Hepatocyte (in vitro differentiated cells): ENCODE results near the gene PRDM16. TPM values are rescaled to one million over a fixed set of nuclear protein-coding genes. Genes with fewer than 3 reads are reported as not detected.

Experiments used
- DNase-seq: peaks from one replicate; pipeline ENCODE4 v3.0.0-alpha.2; 2016; ENCODE audit warnings: low spot score
- H2AFZ ChIP-seq: fragments of 200-600 bp; sonication (generic); 2 replicates; pipeline ENCODE4 v1.6.0; 2016; ENCODE audit warnings: antibody characterized with exemption, mild to moderate bottlenecking
- H3K27ac ChIP-seq: fragments of 200-600 bp; sonication (generic); 2 replicates; pipeline ENCODE4 v1.5.1; 2016; ENCODE audit warnings: mild to moderate bottlenecking
- H3K27me3 ChIP-seq: fragments of 200-600 bp; sonication (generic); 2 replicates; pipeline ENCODE4 v1.6.1; 2016
- H3K36me3 ChIP-seq: fragments of 200-600 bp; sonication (generic); replicated peaks from 2 replicates; pipeline ENCODE4 v1.5.1; 2016; ENCODE audit warnings: low read depth; ENCODE audit not compliant: insufficient read depth
- H3K4me1 ChIP-seq: fragments of 200-600 bp; sonication (generic); 2 replicates; pipeline ENCODE4 v1.5.1; 2016; ENCODE audit warnings: mild to moderate bottlenecking, moderate library complexity; ENCODE audit not compliant: insufficient read depth
- H3K4me2 ChIP-seq: fragments of 200-600 bp; sonication (generic); 2 replicates; pipeline ENCODE4 v1.6.0; 2016
- H3K4me3 ChIP-seq: fragments of 200-600 bp; sonication (generic); 2 replicates; pipeline ENCODE4 v1.5.1; 2016; ENCODE audit warnings: mild to moderate bottlenecking
- H3K79me2 ChIP-seq: fragments of 200-600 bp; sonication (generic); 2 replicates; pipeline ENCODE4 v1.6.0; 2017; ENCODE audit warnings: mild to moderate bottlenecking
- H3K9me2 ChIP-seq: fragments of 200-600 bp; sonication (generic); replicated peaks from 2 replicates; pipeline ENCODE4 v1.6.0; 2017; ENCODE audit warnings: mild to moderate bottlenecking; ENCODE audit not compliant: insufficient read depth
- H3K9me3 ChIP-seq: fragments of 200-600 bp; sonication (generic); 2 replicates; pipeline ENCODE4 v1.5.1; 2016; ENCODE audit warnings: low read depth, mild to moderate bottlenecking
- H4K20me1 ChIP-seq: fragments of 200-600 bp; sonication (generic); 2 replicates; pipeline ENCODE4 v1.6.0; 2016; ENCODE audit warnings: mild to moderate bottlenecking; ENCODE audit not compliant: insufficient read depth, poor library complexity, severe bottlenecking
- EZH2 ChIP-seq: fragments of 200-600 bp; sonication (generic); IDR thresholded peaks from 2 replicates; pipeline ENCODE4 v1.6.1; 2016; ENCODE audit warnings: antibody characterized with exemption, mild to moderate bottlenecking, borderline replicate concordance
- EZH2phosphoT487 ChIP-seq: fragments of 200-600 bp; sonication (generic); IDR thresholded peaks from one replicate; pipeline ENCODE4 v1.6.1; 2018; ENCODE audit warnings: antibody characterized with exemption, mild to moderate bottlenecking, low read depth, moderate library complexity; ENCODE audit not compliant: unreplicated experiment, severe bottlenecking
- WGBS: methylation state at CpG from one replicate; pipeline ENCODE4 v1.1.6; 2016; ENCODE audit warnings: low lambda C conversion rate; ENCODE audit errors: missing lambda C conversion rate; 5-methylcytosine and 5-hydroxymethylcytosine counted together
- polyA plus RNA-seq: library from polyadenylated mRNA; unstranded; fragments of >200 nt; fragmentation: Nextera tagmentation; extraction: Ambion mirVana; gene quantifications from 2 replicates; pipeline ENCODE4 v1.2.1, GENCODE V29; 2016
- total RNA-seq: library from RNA; depleted of rRNA; stranded (reverse); fragments of >200 nt; gene quantifications from 2 replicates; pipeline ENCODE4 v1.2.3, GENCODE V29; 2014
- TF ChIP-seq, protein P1 (sequence below): fragments of 200-600 bp; sonication (generic); IDR thresholded peaks from 2 replicates; pipeline ENCODE4 v1.5.1; 2016; ENCODE audit warnings: antibody characterized with exemption, mild to moderate bottlenecking; ENCODE audit not compliant: poor library complexity

PRDM16 gene
- total and polyA plus RNA-seq, 2 experiments from 2014 or later: 8.1 to 9.9 TPM

DNA sequence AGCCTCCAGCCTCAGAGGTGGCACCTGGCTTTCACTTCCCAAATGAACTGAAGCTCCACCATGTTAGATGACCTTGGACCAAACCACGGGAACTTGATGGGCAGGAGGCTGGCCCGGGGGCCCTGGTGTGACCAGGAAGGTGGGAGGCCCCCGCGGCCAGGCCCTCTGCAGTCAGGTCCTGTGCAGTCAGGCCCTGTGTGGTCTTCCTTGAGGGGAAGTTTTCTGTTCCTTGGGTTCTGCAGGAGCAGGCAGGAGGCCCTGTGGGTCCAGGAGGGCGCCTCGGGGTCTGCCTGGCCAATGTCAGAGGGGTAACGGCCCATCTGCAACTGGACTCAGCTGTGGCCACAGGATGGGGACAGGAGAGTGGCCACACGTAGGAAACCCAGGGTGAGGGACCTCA, 13.0 kb downstream of the PRDM16 start:
- peaks cover 2% of the 10 kb centered on the region for H3K27me3 ChIP-seq
- peaks cover 3% of the 10 kb centered on the region for H3K79me2 ChIP-seq
- no peak overlapping the region for H3K4me2 ChIP-seq
- no peaks in the 10 kb centered on the region for H4K20me1 ChIP-seq
- no peak overlapping the region for H3K27ac ChIP-seq
- H3K4me3 ChIP-seq: no peak overlapping the region
- H3K4me1 ChIP-seq: no peaks in the 10 kb centered on the region
- no peaks in the 10 kb centered on the region for H3K9me2 ChIP-seq
- H3K36me3 ChIP-seq: no peaks in the 10 kb centered on the region
- H2AFZ ChIP-seq: no peak overlapping the region
- WGBS: 96% methylated on average over 8 of the region's 8 CpGs
- no peaks in the 10 kb centered on the region for H3K9me3 ChIP-seq
- TF ChIP-seq, protein P1, sequence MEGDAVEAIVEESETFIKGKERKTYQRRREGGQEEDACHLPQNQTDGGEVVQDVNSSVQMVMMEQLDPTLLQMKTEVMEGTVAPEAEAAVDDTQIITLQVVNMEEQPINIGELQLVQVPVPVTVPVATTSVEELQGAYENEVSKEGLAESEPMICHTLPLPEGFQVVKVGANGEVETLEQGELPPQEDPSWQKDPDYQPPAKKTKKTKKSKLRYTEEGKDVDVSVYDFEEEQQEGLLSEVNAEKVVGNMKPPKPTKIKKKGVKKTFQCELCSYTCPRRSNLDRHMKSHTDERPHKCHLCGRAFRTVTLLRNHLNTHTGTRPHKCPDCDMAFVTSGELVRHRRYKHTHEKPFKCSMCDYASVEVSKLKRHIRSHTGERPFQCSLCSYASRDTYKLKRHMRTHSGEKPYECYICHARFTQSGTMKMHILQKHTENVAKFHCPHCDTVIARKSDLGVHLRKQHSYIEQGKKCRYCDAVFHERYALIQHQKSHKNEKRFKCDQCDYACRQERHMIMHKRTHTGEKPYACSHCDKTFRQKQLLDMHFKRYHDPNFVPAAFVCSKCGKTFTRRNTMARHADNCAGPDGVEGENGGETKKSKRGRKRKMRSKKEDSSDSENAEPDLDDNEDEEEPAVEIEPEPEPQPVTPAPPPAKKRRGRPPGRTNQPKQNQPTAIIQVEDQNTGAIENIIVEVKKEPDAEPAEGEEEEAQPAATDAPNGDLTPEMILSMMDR: no peak
- no peak for TF ChIP-seq EZH2phosphoT487
- no peak for TF ChIP-seq EZH2
- DNase-seq: no peak

DNA sequence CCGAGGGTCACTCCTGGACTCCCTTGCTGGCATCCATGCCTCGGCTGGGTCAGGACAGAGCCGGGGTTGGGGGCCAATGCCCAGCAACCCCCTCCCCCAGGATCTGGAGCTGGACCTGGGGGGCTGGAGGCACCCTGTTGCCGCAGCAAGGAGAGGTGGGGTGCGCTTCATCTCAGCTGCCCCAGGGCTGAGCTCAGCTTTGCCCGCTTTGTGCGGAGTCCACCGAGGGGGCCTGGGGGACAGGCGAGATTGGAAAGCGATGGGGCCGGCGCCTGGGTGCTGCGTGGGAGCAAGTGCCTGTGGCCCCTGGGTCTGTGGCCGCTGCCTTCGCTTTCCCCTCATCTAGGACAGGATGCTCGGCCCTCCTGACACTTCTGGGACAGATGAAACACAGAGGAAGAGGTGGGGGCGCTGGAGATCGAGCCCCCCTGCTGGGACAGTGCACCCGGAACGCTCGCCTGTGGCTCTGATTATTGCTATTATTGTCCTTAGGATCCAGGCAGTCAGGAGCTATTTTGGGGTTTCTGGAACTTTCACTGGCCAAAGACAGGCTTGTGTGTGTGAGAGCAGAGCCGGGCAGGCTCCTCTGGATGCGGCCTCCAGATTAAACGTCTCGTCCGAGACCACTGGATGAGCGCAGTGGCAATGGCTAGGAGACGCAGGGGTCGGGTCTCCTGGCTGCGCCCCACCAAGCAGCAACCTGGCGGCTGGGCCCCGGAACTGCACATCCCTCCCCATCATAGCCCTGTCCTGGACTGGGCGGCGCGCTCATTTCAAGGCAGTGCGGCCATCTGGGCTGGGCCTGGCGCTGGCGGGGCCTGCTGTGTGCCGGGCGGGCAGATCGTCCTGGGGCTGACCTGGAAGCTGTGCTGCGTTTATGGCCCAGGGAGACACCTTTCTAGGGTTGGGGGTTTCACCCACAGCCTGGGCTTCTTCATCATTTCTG, 13.8 kb downstream of the PRDM16 start:
- H3K4me2 ChIP-seq: no peak overlapping the region
- H3K79me2 ChIP-seq: peaks cover 3% of the 10 kb centered on the region
- DNase-seq: no peak
- H3K4me3 ChIP-seq: no peak overlapping the region
- no peak overlapping the region for H3K27ac ChIP-seq
- no peaks in the 10 kb centered on the region for H3K9me3 ChIP-seq
- H4K20me1 ChIP-seq: no peaks in the 10 kb centered on the region
- H3K9me2 ChIP-seq: no peaks in the 10 kb centered on the region
- H2AFZ ChIP-seq: no peak overlapping the region
- WGBS: 95% methylated on average over 42 of the region's 42 CpGs
- no peaks in the 10 kb centered on the region for H3K27me3 ChIP-seq
- H3K36me3 ChIP-seq: no peaks in the 10 kb centered on the region
- H3K4me1 ChIP-seq: no peaks in the 10 kb centered on the region
- TF ChIP-seq EZH2phosphoT487 (no peak), EZH2 (no peak)
- TF ChIP-seq, protein P1: no peak

DNA sequence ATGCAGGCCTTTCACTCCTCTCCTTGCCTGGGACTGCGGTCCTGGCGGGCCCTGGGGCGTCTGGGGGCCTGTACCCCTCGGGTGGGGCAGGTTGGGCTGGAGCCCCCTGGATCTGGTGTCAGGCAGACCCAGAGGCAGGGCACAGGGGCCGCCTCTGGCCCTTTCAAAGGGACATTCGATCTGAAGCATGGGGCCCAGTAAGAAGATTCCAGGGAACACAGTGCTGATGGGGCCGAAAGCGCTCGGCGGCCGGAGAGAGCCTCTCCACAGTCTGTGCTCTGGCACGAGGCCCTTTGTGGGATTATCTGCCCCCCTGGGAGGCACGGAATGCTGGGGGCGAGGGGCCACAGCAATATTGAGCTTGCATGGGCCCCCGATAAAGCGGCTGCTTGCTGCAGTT, 15.2 kb downstream of the PRDM16 start:
- H3K9me3 ChIP-seq: no peaks in the 10 kb centered on the region
- H2AFZ ChIP-seq: no peak overlapping the region
- no peaks in the 10 kb centered on the region for H4K20me1 ChIP-seq
- no peaks in the 10 kb centered on the region for H3K27me3 ChIP-seq
- DNase-seq: no peak
- H3K9me2 ChIP-seq: no peaks in the 10 kb centered on the region
- no peaks in the 10 kb centered on the region for H3K4me1 ChIP-seq
- H3K4me3 ChIP-seq: no peak overlapping the region
- H3K36me3 ChIP-seq: no peaks in the 10 kb centered on the region
- H3K79me2 ChIP-seq: no peaks in the 10 kb centered on the region
- H3K27ac ChIP-seq: no peak overlapping the region
- H3K4me2 ChIP-seq: no peak overlapping the region
- TF ChIP-seq EZH2phosphoT487 (no peak), EZH2 (no peak)
- TF ChIP-seq, protein P1: no peak
- WGBS: 81% methylated on average over 15 of the region's 16 CpGs
